IMR-90 (cell line): Measurements from ENCODE around the gene NEGR1. TPM values are rescaled to one million over a fixed set of nuclear protein-coding genes. Genes with fewer than 3 reads are reported as not detected.

Source experiments
- ATAC-seq: fragments of 200-7000 bp; cut with Tn5 transposase; 2 replicates; pipeline ENCODE4 v1.9.1; 2020; ENCODE audit warnings: low read depth, mild to moderate bottlenecking, moderate library complexity
- BruUV-seq: library from RNA; stranded (reverse); fragments of 400-500 nt; replicated peaks from 2 replicates; lab custom pipeline; 2021; lab: Mats Ljungman, UMichigan
- CTCF ChIA-PET: fragments of 300-600 bp; formaldehyde crosslinking; extraction: SDS; loops from one replicate; lab custom pipeline; 2021; ENCODE audit warnings: antibody characterized with exemption; lab: Yijun Ruan, JAX
- POLR2A ChIA-PET: fragments of 300-600 bp; sonication (Branson Sonifier 250); formaldehyde crosslinking; loops from one replicate; lab custom pipeline; 2022; ENCODE audit warnings: antibody characterized with exemption; ENCODE audit not compliant: unreplicated experiment; lab: Charles Lee
- DNase-seq: peaks from one replicate; pipeline ENCODE4 v3.0.0; 2013
- H2AFZ ChIP-seq: replicated peaks from 2 replicates; pipeline ENCODE3; 2013; ENCODE audit warnings: low read length, mild to moderate bottlenecking; ENCODE audit not compliant: poor library complexity
- H2AK5ac ChIP-seq: 2 replicates; pipeline ENCODE4 v1.6.1; 2013; ENCODE audit warnings: low read depth, low read length, inconsistent platforms
- H2AK9ac ChIP-seq: replicated peaks from 2 replicates; pipeline ENCODE3; 2013; ENCODE audit warnings: mild to moderate bottlenecking, low read depth, low read length, moderate library complexity; ENCODE audit not compliant: poor library complexity
- H2BK120ac ChIP-seq: 2 replicates; pipeline ENCODE4 v1.6.1; 2013; ENCODE audit warnings: low read depth, low read length, inconsistent platforms
- H2BK15ac ChIP-seq: 3 replicates; pipeline ENCODE4 v1.6.1; 2013; ENCODE audit warnings: low read depth, low read length, inconsistent platforms
- H2BK20ac ChIP-seq: 2 replicates; pipeline ENCODE4 v1.6.1; 2013; ENCODE audit warnings: low read depth, mild to moderate bottlenecking, inconsistent platforms, low read length, moderate library complexity
- H2BK5ac ChIP-seq: 2 replicates; pipeline ENCODE4 v1.6.1; 2013; ENCODE audit warnings: mild to moderate bottlenecking, low read depth, low read length, inconsistent platforms; ENCODE audit not compliant: poor library complexity, severe bottlenecking
- H3K14ac ChIP-seq: replicated peaks from 2 replicates; pipeline ENCODE4 v1.6.1; 2013; ENCODE audit warnings: low read depth, low read length, inconsistent platforms
- H3K18ac ChIP-seq: 2 replicates; pipeline ENCODE4 v1.6.1; 2013; ENCODE audit warnings: low read depth, low read length, control low read depth
- H3K23ac ChIP-seq: 2 replicates; pipeline ENCODE4 v1.6.1; 2013; ENCODE audit warnings: low read depth, low read length, inconsistent platforms
- H3K27ac ChIP-seq: 2 replicates; pipeline ENCODE4 v1.5.1; 2013; ENCODE audit warnings: mild to moderate bottlenecking, control low read depth, low read length; ENCODE audit not compliant: insufficient read depth
- H3K27me3 ChIP-seq: 2 replicates; pipeline ENCODE4 v1.6.1; 2013; ENCODE audit warnings: low read length; ENCODE audit not compliant: control insufficient read depth, insufficient read depth
- H3K36me3 ChIP-seq: 2 replicates; pipeline ENCODE4 v1.6.1; 2013; ENCODE audit warnings: low read length, mixed read lengths; ENCODE audit not compliant: control insufficient read depth, insufficient read depth
- H3K4ac ChIP-seq: 2 replicates; pipeline ENCODE4 v1.6.1; 2013; ENCODE audit warnings: low read depth, low read length, inconsistent platforms
- H3K4me1 ChIP-seq: 2 replicates; pipeline ENCODE4 v1.6.1; 2013; ENCODE audit warnings: low read length, mixed read lengths; ENCODE audit not compliant: control insufficient read depth, insufficient read depth
- H3K4me2 ChIP-seq: 2 replicates; pipeline ENCODE4 v1.6.1; 2013; ENCODE audit warnings: low read depth, mild to moderate bottlenecking, control low read depth, low read length, moderate library complexity
- H3K4me3 ChIP-seq: 2 replicates; pipeline ENCODE4 v1.5.1; 2013; ENCODE audit warnings: low read depth, mild to moderate bottlenecking, control low read depth, low read length, moderate library complexity; ENCODE audit not compliant: insufficient read depth
- H3K56ac ChIP-seq: 2 replicates; pipeline ENCODE4 v1.6.1; 2013; ENCODE audit warnings: low read length, inconsistent platforms; ENCODE audit not compliant: insufficient read depth; ENCODE audit errors: extremely low read depth
- H3K79me1 ChIP-seq, 2 experiments: 2 replicates each; pipeline ENCODE4 v1.6.1; 2013; ENCODE audit warnings: low read length in 2 of 2, inconsistent platforms in 1 of 2, low read depth in 1 of 2
- H3K9ac ChIP-seq: 2 replicates; pipeline ENCODE4 v1.6.1; 2013; ENCODE audit warnings: low read depth, low read length, control low read depth
- H3K9me1 ChIP-seq: 2 replicates; pipeline ENCODE4 v1.6.1; 2013; ENCODE audit warnings: low read length, inconsistent platforms; ENCODE audit not compliant: insufficient read depth
- H3K9me3 ChIP-seq: 2 replicates; pipeline ENCODE4 v1.6.1; 2013; ENCODE audit warnings: low read length; ENCODE audit not compliant: control insufficient read depth, insufficient read depth
- H4K20me1 ChIP-seq: 2 replicates; pipeline ENCODE4 v1.6.1; 2013; ENCODE audit warnings: low read length, inconsistent platforms; ENCODE audit not compliant: insufficient read depth
- H4K5ac ChIP-seq: 2 replicates; pipeline ENCODE4 v1.6.1; 2013; ENCODE audit warnings: mild to moderate bottlenecking, low read depth, low read length, control low read depth
- H4K8ac ChIP-seq, 2 experiments: 2 replicates each; pipeline ENCODE4 v1.6.1; 2013; ENCODE audit warnings: low read depth in 2 of 2, low read length in 2 of 2, control low read depth in 1 of 2, inconsistent platforms in 1 of 2
- H4K91ac ChIP-seq: 2 replicates; pipeline ENCODE4 v1.6.1; 2013; ENCODE audit warnings: low read depth, low read length, inconsistent platforms; ENCODE audit not compliant: insufficient read depth
- FOS ChIP-seq: fragments of 150-350 bp; IDR thresholded peaks from 2 replicates; pipeline ENCODE4 v1.6.1; 2016; ENCODE audit warnings: low read depth, low read length
- MAZ ChIP-seq: IDR thresholded peaks from 2 replicates; pipeline ENCODE4 v1.6.1; 2012; ENCODE audit warnings: low read depth, mild to moderate bottlenecking, low read length, improper control_type of control experiment, moderate library complexity, borderline replicate concordance
- RCOR1 ChIP-seq: IDR thresholded peaks from 2 replicates; pipeline ENCODE4 v1.6.1; 2012; ENCODE audit warnings: mild to moderate bottlenecking, low read length, improper control_type of control experiment; ENCODE audit not compliant: insufficient replicate concordance
- RFX5 ChIP-seq: IDR thresholded peaks from 2 replicates; pipeline ENCODE4 v1.8.0; 2012; ENCODE audit warnings: low read depth, mild to moderate bottlenecking, low read length, moderate library complexity
- SMC3 ChIP-seq: fragments of 150-350 bp; IDR thresholded peaks from 2 replicates; pipeline ENCODE4 v1.6.1; 2016; ENCODE audit warnings: low read depth, mild to moderate bottlenecking, antibody characterized with exemption, low read length, moderate library complexity
- USF2 ChIP-seq: fragments of 150-350 bp; IDR thresholded peaks from 2 replicates; pipeline ENCODE4 v1.6.1; 2017; ENCODE audit warnings: mild to moderate bottlenecking, antibody characterized with exemption, low read length, low read depth
- WGBS, 2 experiments: methylation state at CpG; one replicate each; pipeline versions ENCODE4 v1.1.5 to v1.1.7; 2013; ENCODE audit warnings: missing lambda C conversion rate in 2 of 2; ENCODE audit not compliant: insufficient read length in 1 of 2; ENCODE audit errors: extremely low coverage in 2 of 2; 5-methylcytosine and 5-hydroxymethylcytosine counted together
- dilution Hi-C: fragments of 300-500 bp; cut with HindIII; formaldehyde crosslinking; loops from one replicate; pipeline ENCODE4 v1.14.3; 2018; ENCODE audit warnings: low sequenced_read_pairs; ENCODE audit not compliant: unreplicated experiment
- in situ Hi-C: fragments of 300-500 bp; cut with MboI; formaldehyde crosslinking; loops from 3 replicates; pipeline ENCODE4 v1.14.3; 2019; ENCODE audit warnings: low sequenced_read_pairs, inconsistent platforms, mixed read lengths
- intact Hi-C: fragments of 100-400 bp; cut with micrococcal nuclease; formaldehyde crosslinking; loops from 2 replicates; pipeline ENCODE4 v1.10.0; 2022
- polyA plus RNA-seq, 3 experiments: library from polyadenylated mRNA; depleted of rRNA; stranded (reverse); fragments of >200 nt; gene quantifications; 2 replicates each; pipeline ENCODE4 v1.2.3, GENCODE V29; 2012; ENCODE audit warnings: low replicate concordance in 1 of 3
- total RNA-seq: library from RNA; depleted of rRNA; stranded (reverse); fragments of >200 nt; gene quantifications from 2 replicates; pipeline ENCODE4 v1.2.3, GENCODE V29; 2012

The NEGR1 gene
- total and polyA plus RNA-seq, 2 of the 4 experiments (the other 2 are of a cell fraction): 5.1 to 9.1 TPM

DNA sequence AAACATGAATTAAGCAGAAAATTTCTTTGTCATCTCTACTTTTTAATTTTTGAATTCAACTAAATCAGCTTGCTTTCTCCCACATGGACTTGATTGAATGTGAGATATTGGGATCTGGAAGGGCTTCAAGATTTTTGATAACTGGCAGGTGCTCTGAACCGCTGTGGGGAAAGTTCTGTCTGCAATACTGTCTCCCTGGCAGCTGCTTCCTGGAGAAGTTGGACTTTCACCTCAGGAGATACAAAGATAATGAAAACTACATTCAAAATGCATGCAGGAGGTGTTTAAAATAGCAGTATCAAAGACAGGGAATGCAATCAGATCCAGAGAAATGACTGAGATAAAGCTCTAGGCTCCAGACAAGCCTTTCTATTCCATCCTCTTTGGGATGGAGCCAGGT, 338.3 kb downstream of the NEGR1 start:
- no peak overlapping the region for H3K56ac ChIP-seq
- ChIA-PET CTCF (no interaction called here), POLR2A (no interaction called here)
- ATAC-seq (no peak), DNase-seq (no peak)
- H4K8ac ChIP-seq: no peak overlapping the region
- H4K20me1 ChIP-seq: no peaks in the 10 kb centered on the region
- no peak overlapping the region for H2BK20ac ChIP-seq
- WGBS, 2 experiments: no CpG with 5 or more reads among the region's 1 CpG
- H2AFZ ChIP-seq: no peak overlapping the region
- no peak overlapping the region for H3K4ac ChIP-seq
- no peak overlapping the region for H3K4me2 ChIP-seq
- in situ Hi-C loops: no loop called here
- no peak overlapping the region for H2AK9ac ChIP-seq
- intact Hi-C loops: no loop called here
- TF ChIP-seq RFX5 (no peak), USF2 (no peak), SMC3 (no peak), RCOR1 (no peak), MAZ (no peak), FOS (no peak)
- H3K14ac ChIP-seq: no peak overlapping the region
- no peak overlapping the region for H3K27ac ChIP-seq
- no peak overlapping the region for H3K9ac ChIP-seq
- no peak overlapping the region for H2BK120ac ChIP-seq
- no peak overlapping the region for H2AK5ac ChIP-seq
- no peaks in the 10 kb centered on the region for H3K9me3 ChIP-seq
- H3K27me3 ChIP-seq: no peaks in the 10 kb centered on the region
- no peak overlapping the region for H4K91ac ChIP-seq
- H2BK5ac ChIP-seq: no peak overlapping the region
- no TSS peak for BruUV-seq
- no peak overlapping the region for H3K18ac ChIP-seq
- H3K23ac ChIP-seq: no peak overlapping the region
- no peaks in the 10 kb centered on the region for H3K36me3 ChIP-seq
- dilution Hi-C loops: no loop called here
- H3K4me1 ChIP-seq: no peaks in the 10 kb centered on the region
- H3K79me1 ChIP-seq: no peaks in the 10 kb centered on the region; a peak in 1 of 4 replicates
- H3K9me1 ChIP-seq: no peaks in the 10 kb centered on the region
- H4K5ac ChIP-seq: no peak overlapping the region
- H2BK15ac ChIP-seq: no peak overlapping the region
- H3K4me3 ChIP-seq: no peak overlapping the region
